Measurements from ENCODE around the gene PCSK7. TPM values are rescaled to one million over a fixed set of nuclear protein-coding genes. Genes with fewer than 3 reads are reported as not detected.

Gene PCSK7
- total and polyA plus RNA-seq, 11 donors: 16.9 to 43.4 (median 26.2) TPM

GRCh38 chr11:117217141-117218084, 14.5 kb downstream of the PCSK7 start:
- 61 to 72% (median 66%) methylated on average over 11 of the region's 11 CpGs for WGBS, 4 donors
- Histone ChIP-seq H3K36me3 (peaks cover 0 to 97% (median 69%) of the 10 kb centered on the region in 9 donors), H3K27ac (peak overlapping the region; percentile 39 to 98 (median 88)), H3K9me3 (no peaks in the 10 kb centered on the region), H3K27me3 (no peaks in the 10 kb centered on the region), H3K4me1 (peaks cover 12 to 62% (median 49%) of the 10 kb centered on the region in 12 donors), H3K4me3 (peak overlapping the region in 1 of 12 donors; percentile 25)
- no peak for TF ChIP-seq POLR2A (IDR thresholded peaks at IDR 0.05)
- no peak for TF ChIP-seq CTCF (IDR thresholded peaks at IDR 0.05)
- DNase-seq (no peak), ATAC-seq (no peak)
- intact Hi-C loops (cut with DNase I): loop anchor here in 1 of 10 donors (2.0 kb wide), 1 partner anchor 37 kb away; no protein-coding TSS in a partner anchor

GRCh38 chr11:117214404-117215110, 17.3 kb downstream of the PCSK7 start:
- Histone ChIP-seq H3K27me3 (no peaks in the 10 kb centered on the region), H3K4me1 (peaks cover 0 to 34% (median 21%) of the 10 kb centered on the region in 12 donors), H3K36me3 (peaks cover 0 to 97% (median 75%) of the 10 kb centered on the region in 9 donors), H3K4me3 (no peak overlapping the region), H3K27ac (peak overlapping the region in 1 of 12 donors; percentile 44), H3K9me3 (no peaks in the 10 kb centered on the region)
- TF ChIP-seq CTCF (IDR thresholded peaks at IDR 0.05) (no peak), POLR2A (IDR thresholded peaks at IDR 0.05) (no peak)
- WGBS, 4 donors: 86 to 92% (median 89%) methylated on average over 7 of the region's 7 CpGs
- DNase-seq (peak in 1 of 5 donors; percentile 7), ATAC-seq (no peak)
- intact Hi-C loops (cut with DNase I): no loop called here

GRCh38 chr11:117212697-117213355, 19.0 kb downstream of the PCSK7 start:
- 93 to 96% (median 94%) methylated on average over 11 of the region's 11 CpGs for WGBS, 4 donors

More at GRCh38 chr11:117212697-117213355, 19.0 kb downstream of the PCSK7 start:
- intact Hi-C loops (cut with DNase I): no loop called here
- no peaks in the 10 kb centered on the region for H3K9me3 ChIP-seq
- peak overlapping the region in 1 of 12 donors; percentile 16 for H3K27ac ChIP-seq
- peaks cover 0 to 17% (median 6%) of the 10 kb centered on the region in 12 donors for H3K4me1 ChIP-seq
- no peak for ATAC-seq
- H3K4me3 ChIP-seq: no peak overlapping the region
- peak in 2 of 5 donors; percentile 4 to 10 for DNase-seq
- H3K36me3 ChIP-seq: peaks cover 0 to 83% (median 59%) of the 10 kb centered on the region in 9 donors
- no peaks in the 10 kb centered on the region for H3K27me3 ChIP-seq
- no peak for TF ChIP-seq POLR2A (IDR thresholded peaks at IDR 0.05)
- no peak for TF ChIP-seq CTCF (IDR thresholded peaks at IDR 0.05)
